ENCODE measurements around the gene HOXD4. TPM values are rescaled to one million over a fixed set of nuclear protein-coding genes. Genes with fewer than 3 reads are reported as not detected.

Gene HOXD4
- total RNA-seq, 3 donors from 2014 or later: 4.7 to 6.5 (median 5.9) TPM

GRCh38 chr2:176182671-176183070, 31.3 kb downstream of the HOXD4 start:
- Histone ChIP-seq H3K36me3 (ENCODE audit: low read depth) (no peaks in the 10 kb centered on the region), H3K4me3 (no peak overlapping the region), H3K4me1 (ENCODE audit: low read depth) (peaks cover 11% of the 10 kb centered on the region), H3K9me3 (no peaks in the 10 kb centered on the region)
- DNase-seq (no peak), ATAC-seq (no peak)
- no peak for TF ChIP-seq CTCF (IDR thresholded peaks at IDR 0.05)
- intact Hi-C loops (cut with DNase I, micrococcal nuclease): no loop called here

- ATAC-seq: no peak
- no peak for DNase-seq
- intact Hi-C loops (cut with DNase I, micrococcal nuclease): no loop called here
- no peak for TF ChIP-seq CTCF (IDR thresholded peaks at IDR 0.05)
- H3K36me3 ChIP-seq (ENCODE audit: low read depth): no peaks in the 10 kb centered on the region
- no peaks in the 10 kb centered on the region for H3K9me3 ChIP-seq
- H3K4me1 ChIP-seq (ENCODE audit: low read depth): peaks cover 11% of the 10 kb centered on the region
- no peak overlapping the region for H3K4me3 ChIP-seq
Observed at GRCh38 chr2:176184749-176185148, 33.4 kb downstream of the HOXD4 start.

GRCh38 chr2:176186024-176186423, 34.7 kb downstream of the HOXD4 start:
- Histone ChIP-seq H3K36me3 (ENCODE audit: low read depth) (no peaks in the 10 kb centered on the region), H3K9me3 (no peaks in the 10 kb centered on the region), H3K4me3 (no peak overlapping the region), H3K4me1 (ENCODE audit: low read depth) (peaks cover 21% of the 10 kb centered on the region)
- ATAC-seq (no peak), DNase-seq (no peak)
- TF ChIP-seq CTCF (IDR thresholded peaks at IDR 0.05): no peak
- intact Hi-C loops (cut with DNase I, micrococcal nuclease): no loop called here

GRCh38 chr2:176187200-176187898, 36.0 kb downstream of the HOXD4 start:
- intact Hi-C loops (cut with DNase I, micrococcal nuclease): no loop called here
- Histone ChIP-seq H3K4me3 (peak overlapping the region; percentile 52), H3K4me1 (ENCODE audit: low read depth) (peaks cover 22% of the 10 kb centered on the region), H3K9me3 (no peaks in the 10 kb centered on the region), H3K36me3 (ENCODE audit: low read depth) (no peaks in the 10 kb centered on the region)
- peak; percentile 42 for ATAC-seq
- TF ChIP-seq CTCF (IDR thresholded peaks at IDR 0.05): no peak
- peak in 2 of 3 donors; percentile 52 to 66 for DNase-seq

GRCh38 chr2:176187899-176188773, 36.8 kb downstream of the HOXD4 start, which contains the start of gene HOXD1:
TSS of gene HOXD1 (plus strand) at chr2:176188668. CDS start at chr2:176188802, 134 bp downstream.
- Histone ChIP-seq H3K4me1 (ENCODE audit: low read depth) (peaks cover 22% of the 10 kb centered on the region), H3K9me3 (no peaks in the 10 kb centered on the region), H3K4me3 (peak within 1 kb of the TSS; percentile 52), H3K36me3 (ENCODE audit: low read depth) (no peaks in the 10 kb centered on the region)
- peak; percentile 91 for ATAC-seq
- intact Hi-C loops (cut with DNase I, micrococcal nuclease): no loop called here
- TF ChIP-seq CTCF (IDR thresholded peaks at IDR 0.05): no peak
- DNase-seq: peak; percentile 80 to 89 (median 84)
